Transverse colon (tissue), 4 donors: ENCODE measurements around the gene NME3.

Experiments used
- CTCF ChIP-seq, 5 experiments: fragments of 200-600 bp in 3 of 5; fragments of 450-650 bp in 2 of 5; sonication (generic) in 3 of 5; IDR thresholded peaks; 1 replicate in 2 of 5; 2 replicates in 3 of 5; pipeline ENCODE4 v1.5.1; 2016 to 2017; ENCODE audit warnings: antibody characterized with exemption in 5 of 5, inconsistent platforms in 3 of 5, mild to moderate bottlenecking in 2 of 5, moderate library complexity in 1 of 5
- EP300 ChIP-seq: sonication (generic); formaldehyde crosslinking; IDR thresholded peaks from one replicate; pipeline ENCODE4 v1.6.1; 2017; ENCODE audit warnings: antibody characterized with exemption, low read depth
- POLR2A ChIP-seq: fragments of 450-650 bp; IDR thresholded peaks from one replicate; pipeline ENCODE4 v1.6.1; 2016; ENCODE audit warnings: antibody characterized with exemption, mild to moderate bottlenecking, moderate library complexity
- POLR2AphosphoS5 ChIP-seq, 3 donors: sonication (generic); formaldehyde crosslinking; IDR thresholded peaks; one replicate each; pipeline ENCODE4 v1.6.1; 2016; ENCODE audit warnings: antibody characterized with exemption in 3 of 3

- TF ChIP-seq POLR2A (no peak), EP300 (no peak), CTCF (IDR thresholded peaks at IDR 0.05) (no peak), POLR2AphosphoS5 (IDR thresholded peaks at IDR 0.05) (peak in 1 of 3 donors; percentile 2)
Measured at GRCh38 chr16:1767116-1767994, 4.0 kb downstream of the NME3 start.
